Measurements from ENCODE around the gene ACOT7. TPM values are rescaled to one million over a fixed set of nuclear protein-coding genes. Genes with fewer than 3 reads are reported as not detected.

ACOT7 gene
- total and polyA plus RNA-seq, 12 donors, result 4.0 to 40.4 (median 8.6) TPM

DNA sequence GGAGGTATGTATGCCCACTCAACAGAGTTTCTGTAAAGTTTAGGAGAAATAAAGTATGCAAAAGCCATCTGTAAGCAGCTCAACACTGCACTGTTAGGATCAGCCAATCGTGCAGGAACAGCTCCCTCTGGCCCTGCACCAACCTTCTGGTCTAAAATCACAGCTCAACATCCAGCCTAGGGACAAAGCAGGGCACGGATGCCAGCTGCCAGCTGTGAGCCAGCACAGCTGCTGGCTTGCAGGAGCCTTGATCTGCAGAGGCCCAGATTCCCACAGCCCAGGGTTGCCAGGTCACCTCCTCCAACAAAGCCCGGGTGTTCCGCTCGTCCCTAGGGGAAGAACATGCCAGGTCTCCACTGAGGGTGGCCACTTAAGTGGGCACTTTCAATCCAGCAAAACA, 8.6 kb downstream of the ACOT7 start:
- WGBS, 2 donors, result 52 to 58% methylated on average over 4 to 5 of the region's 5 CpGs
- peak in 1 of 2 donors; percentile 30 for DNase-seq
- TF ChIP-seq, protein P1, sequence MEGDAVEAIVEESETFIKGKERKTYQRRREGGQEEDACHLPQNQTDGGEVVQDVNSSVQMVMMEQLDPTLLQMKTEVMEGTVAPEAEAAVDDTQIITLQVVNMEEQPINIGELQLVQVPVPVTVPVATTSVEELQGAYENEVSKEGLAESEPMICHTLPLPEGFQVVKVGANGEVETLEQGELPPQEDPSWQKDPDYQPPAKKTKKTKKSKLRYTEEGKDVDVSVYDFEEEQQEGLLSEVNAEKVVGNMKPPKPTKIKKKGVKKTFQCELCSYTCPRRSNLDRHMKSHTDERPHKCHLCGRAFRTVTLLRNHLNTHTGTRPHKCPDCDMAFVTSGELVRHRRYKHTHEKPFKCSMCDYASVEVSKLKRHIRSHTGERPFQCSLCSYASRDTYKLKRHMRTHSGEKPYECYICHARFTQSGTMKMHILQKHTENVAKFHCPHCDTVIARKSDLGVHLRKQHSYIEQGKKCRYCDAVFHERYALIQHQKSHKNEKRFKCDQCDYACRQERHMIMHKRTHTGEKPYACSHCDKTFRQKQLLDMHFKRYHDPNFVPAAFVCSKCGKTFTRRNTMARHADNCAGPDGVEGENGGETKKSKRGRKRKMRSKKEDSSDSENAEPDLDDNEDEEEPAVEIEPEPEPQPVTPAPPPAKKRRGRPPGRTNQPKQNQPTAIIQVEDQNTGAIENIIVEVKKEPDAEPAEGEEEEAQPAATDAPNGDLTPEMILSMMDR (IDR thresholded peaks at IDR 0.05), result no peak
- no peak overlapping the region for H3K4me3 ChIP-seq
- peak overlapping the region in 2 of 10 donors; percentile 18 to 37 for H3K27ac ChIP-seq
- H3K27me3 ChIP-seq, result no peaks in the 10 kb centered on the region
- intact Hi-C loops (cut with DNase I), result no loop called here
- peaks cover 0 to 17% (median 6%) of the 10 kb centered on the region in 9 donors for H3K4me1 ChIP-seq
- H3K9me3 ChIP-seq, result peaks cover 0 to 9% (median 0%) of the 10 kb centered on the region in 11 donors
- peak; percentile 31 to 83 (median 66) for ATAC-seq
- H3K36me3 ChIP-seq, result no peaks in the 10 kb centered on the region

DNA sequence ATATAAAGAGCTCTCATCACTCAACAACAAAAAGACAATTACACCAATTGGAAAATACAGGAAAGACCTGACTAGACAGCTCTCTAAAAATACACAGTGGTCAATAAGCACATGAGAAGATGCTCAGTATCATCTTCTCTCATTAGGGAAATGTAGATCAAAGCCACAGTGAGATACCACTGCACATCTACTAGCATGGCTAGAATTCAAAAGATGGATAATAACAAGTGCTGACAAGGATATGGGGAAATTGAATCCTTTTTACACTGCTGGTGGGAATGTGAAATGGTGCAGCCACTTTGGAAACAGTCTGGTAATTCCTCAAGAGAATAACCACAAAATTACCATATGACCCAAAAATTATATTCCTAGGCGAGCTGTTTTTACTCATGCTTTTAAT, 9.4 kb downstream of the ACOT7 start:
- intact Hi-C loops (cut with DNase I), result no loop called here
- no peaks in the 10 kb centered on the region for H3K36me3 ChIP-seq
- DNase-seq, result no peak
- peaks cover 0 to 11% (median 0%) of the 10 kb centered on the region in 11 donors for H3K9me3 ChIP-seq
- TF ChIP-seq, protein P1 (IDR thresholded peaks at IDR 0.05), result no peak
- ATAC-seq, result no peak
- 100% methylated on average over 1 of the region's 1 CpG for WGBS, 2 donors
- H3K27ac ChIP-seq, result no peak overlapping the region
- no peak overlapping the region for H3K4me3 ChIP-seq
- H3K4me1 ChIP-seq, result peaks cover 0 to 17% (median 6%) of the 10 kb centered on the region in 9 donors
- no peaks in the 10 kb centered on the region for H3K27me3 ChIP-seq

DNA sequence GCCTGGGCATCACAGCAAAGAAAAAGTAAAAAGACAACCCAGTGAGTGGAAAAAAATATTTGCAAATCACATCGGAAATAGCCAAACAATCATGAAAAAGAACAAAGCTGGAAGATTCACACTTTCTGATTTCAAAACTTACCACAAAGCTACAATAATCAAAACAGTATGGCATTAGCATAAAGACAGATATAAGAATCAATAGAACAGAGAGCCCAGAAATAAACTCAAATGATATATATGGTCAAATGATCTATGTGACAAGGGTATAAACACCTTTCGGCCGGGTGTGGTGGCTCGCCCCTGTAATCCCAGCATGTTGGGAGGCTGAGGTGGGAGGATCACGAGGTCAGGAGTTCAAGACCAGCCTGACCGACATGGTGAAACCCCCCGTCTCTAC, 13.5 kb downstream of the ACOT7 start:
- no peak for DNase-seq
- H3K27me3 ChIP-seq, result no peaks in the 10 kb centered on the region
- whole genome bisulfite sequencing, 2 donors, result 98% methylated on average over 7 of the region's 7 CpGs
- H3K4me3 ChIP-seq, result no peak overlapping the region
- H3K27ac ChIP-seq, result no peak overlapping the region
- intact Hi-C loops (cut with DNase I), result no loop called here
- no peaks in the 10 kb centered on the region for H3K36me3 ChIP-seq
- TF ChIP-seq, protein P1 (IDR thresholded peaks at IDR 0.05), result no peak
- peaks cover 0 to 6% (median 0%) of the 10 kb centered on the region in 9 donors for H3K4me1 ChIP-seq
- no peak for ATAC-seq
- H3K9me3 ChIP-seq, result peaks cover 0 to 11% (median 0%) of the 10 kb centered on the region in 11 donors

DNA sequence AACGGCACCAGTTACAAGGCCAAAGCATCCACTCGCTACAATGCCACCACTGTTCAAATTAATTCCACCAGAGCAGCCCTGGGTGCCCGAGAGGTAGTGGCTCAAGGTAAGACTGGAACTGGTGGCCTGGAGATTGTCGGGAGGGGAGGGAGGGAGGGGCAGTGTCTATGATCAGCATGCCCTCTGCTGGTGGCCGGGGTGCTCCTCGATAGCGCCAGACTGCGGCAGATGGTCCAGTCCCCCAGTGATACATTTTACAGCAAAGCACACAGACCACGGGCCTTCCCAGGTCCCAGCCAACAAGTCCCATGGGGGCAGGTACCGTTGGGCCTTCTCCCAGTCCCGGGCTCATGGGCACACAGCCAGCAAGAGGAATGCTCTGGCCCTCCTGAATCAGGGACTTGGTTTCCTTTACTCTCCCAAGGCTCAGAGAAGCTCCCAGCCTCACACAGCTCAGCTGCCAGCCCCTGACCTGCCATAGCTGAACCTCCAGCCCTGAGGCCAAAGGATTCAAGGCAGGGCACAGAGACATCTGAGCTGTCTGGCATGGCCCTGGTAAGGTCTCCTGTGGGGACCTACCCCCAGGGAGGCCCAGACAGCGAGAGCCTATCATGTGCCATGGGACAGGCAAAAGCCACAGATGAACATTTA, 15.3 kb downstream of the ACOT7 start:
- H3K27me3 ChIP-seq, result no peaks in the 10 kb centered on the region
- no peak overlapping the region for H3K4me3 ChIP-seq
- no peak overlapping the region for H3K27ac ChIP-seq
- DNase-seq, result no peak
- H3K4me1 ChIP-seq, result no peaks in the 10 kb centered on the region
- TF ChIP-seq, protein P1 (IDR thresholded peaks at IDR 0.05), result no peak
- ATAC-seq, result no peak
- 63 to 80% methylated on average over 9 to 12 of the region's 12 CpGs for WGBS, 2 donors
- intact Hi-C loops (cut with DNase I), result no loop called here
- H3K36me3 ChIP-seq, result no peaks in the 10 kb centered on the region
- peaks cover 0 to 6% (median 0%) of the 10 kb centered on the region in 11 donors for H3K9me3 ChIP-seq

Measured in heart right ventricle (tissue), 16 donors.